ENCODE results near the gene GRIP1.

- TF ChIP-seq CTCF (IDR thresholded peaks at IDR 0.05) (no peak), POLR2A (IDR thresholded peaks at IDR 0.05) (no peak), POLR2AphosphoS5 (IDR thresholded peaks at IDR 0.05) (no peak)
Observed at GRCh38 chr12:66607147-66607546, 71.7 kb downstream of the GRIP1 start.

Measured in prostate gland (tissue), 2 donors.